K562 (cell line): Measurements from ENCODE around the gene ZCCHC8. TPM values are rescaled to one million over a fixed set of nuclear protein-coding genes. Genes with fewer than 3 reads are reported as not detected.
"Not testable (repeated sequence)": the region's sequence is repeated elsewhere in the genome, so short reads cannot be mapped to it uniquely, and the experiment has no call there.

Experiments
- ATAC-seq: fragments of 200-7000 bp; cut with Tn5 transposase; 3 replicates; pipeline ENCODE4 v1.9.1; 2020; ENCODE audit warnings: moderate library complexity
- BruUV-seq: library from RNA; stranded (reverse); fragments of 400-500 nt; replicated peaks from 2 replicates; lab custom pipeline; 2021; lab: Mats Ljungman, UMichigan
- CTCF ChIA-PET: fragments of 300-600 bp; formaldehyde crosslinking; extraction: SDS; loops from one replicate; lab custom pipeline; 2021; ENCODE audit warnings: low intra/inter-chr PET ratio; lab: Yijun Ruan, JAX
- POLR2A ChIA-PET: fragments of 300-600, 350-650 bp; sonication (Branson Sonifier 250); formaldehyde crosslinking; extraction: SDS; loops from one replicate; lab custom pipeline; 2021; ENCODE audit warnings: antibody characterized with exemption, inconsistent platforms; lab: Yijun Ruan, JAX
- DNase-seq, 4 experiments: peaks; one replicate each; pipeline versions ENCODE4 v3.0.0 to v3.0.0-alpha.2; 2011 to 2018; ENCODE audit warnings: low spot score in 3 of 4, mixed read lengths in 3 of 4; ENCODE audit errors: extremely low read depth in 1 of 4
- FAIRE-seq: peaks from 2 replicates; lab custom pipeline; 2011; peaks lifted over from hg19 to GRCh38; lab: Jason Lieb, UNC
- H2AFZ ChIP-seq: 2 replicates; pipeline ENCODE4 v1.6.0; 2011; ENCODE audit warnings: low read depth, low read length, control low read depth, inconsistent platforms
- H3K27ac ChIP-seq: fragments of 200-600 bp; 3 replicates; pipeline ENCODE4 v1.8.0; 2011; ENCODE audit warnings: low read depth, mild to moderate bottlenecking, control low read depth, inconsistent platforms, low read length, moderate library complexity, mixed read lengths; ENCODE audit errors: extremely low read depth
- H3K27me3 ChIP-seq, 2 experiments: fragments of 300-600 bp in 1 of 2; 2 replicates in 1 of 2; 3 replicates in 1 of 2; pipeline versions ENCODE4 v1.6.0 to v1.8.0; 2011; ENCODE audit warnings: inconsistent platforms in 2 of 2, low read length in 2 of 2, mild to moderate bottlenecking in 1 of 2, mixed read lengths in 1 of 2, moderate library complexity in 1 of 2; ENCODE audit not compliant: control insufficient read depth in 2 of 2, insufficient read depth in 2 of 2
- H3K36me3 ChIP-seq: fragments of 300-600 bp; 3 replicates; pipeline ENCODE4 v1.8.0; 2011; ENCODE audit warnings: mild to moderate bottlenecking, low read length, inconsistent platforms; ENCODE audit not compliant: control insufficient read depth, insufficient read depth
- H3K4me1 ChIP-seq, 2 experiments: fragments of 200-600 bp in 1 of 2; replicated peaks in 1 of 2; 2 replicates in 1 of 2; 3 replicates in 1 of 2; pipeline versions ENCODE4 v1.5.1 to v1.8.0; 2011; ENCODE audit warnings: inconsistent platforms in 2 of 2, low read length in 2 of 2, mild to moderate bottlenecking in 1 of 2, mixed read lengths in 1 of 2, moderate library complexity in 1 of 2; ENCODE audit not compliant: control insufficient read depth in 2 of 2, insufficient read depth in 2 of 2
- H3K4me2 ChIP-seq: 2 replicates; pipeline ENCODE4 v1.6.1; 2011; ENCODE audit warnings: low read length, control low read depth, inconsistent platforms, mixed read lengths; ENCODE audit not compliant: insufficient read depth
- H3K4me3 ChIP-seq: fragments of 200-600 bp; sonication (generic), shearing (Covaris generic); 2 replicates; pipeline ENCODE4 v1.5.1; 2016; ENCODE audit warnings: control low read depth, inconsistent platforms
- H3K79me2 ChIP-seq: fragments of 200-600 bp; 3 replicates; pipeline ENCODE4 v1.8.0; 2011; ENCODE audit warnings: low read length, inconsistent platforms; ENCODE audit not compliant: control insufficient read depth, insufficient read depth
- H3K9ac ChIP-seq, 2 experiments: 2 replicates each; pipeline versions ENCODE4 v1.6.0 to v1.6.1; 2011; ENCODE audit warnings: low read depth in 2 of 2, low read length in 2 of 2, control low read depth in 1 of 2, inconsistent platforms in 1 of 2, mild to moderate bottlenecking in 1 of 2, mixed read lengths in 1 of 2; ENCODE audit not compliant: insufficient read depth in 1 of 2
- H3K9me1 ChIP-seq: one replicate; pipeline ENCODE4 v1.6.0; 2011; ENCODE audit warnings: inconsistent platforms, mild to moderate bottlenecking, low read length, moderate library complexity; ENCODE audit not compliant: control insufficient read depth, insufficient read depth
- H3K9me3 ChIP-seq: replicated peaks from 2 replicates; pipeline ENCODE4 v1.5.1; 2011; ENCODE audit warnings: low read depth, low read length, inconsistent platforms; ENCODE audit not compliant: control insufficient read depth, insufficient read depth
- H4K20me1 ChIP-seq: replicated peaks from 2 replicates; pipeline ENCODE4 v1.6.1; 2011; ENCODE audit warnings: low read length, inconsistent platforms, mixed read lengths; ENCODE audit not compliant: control insufficient read depth, insufficient read depth
- FOXA3 ChIP-seq, 2 experiments: fragments of 450-650 bp in 1 of 2; sonication (generic) in 1 of 2; formaldehyde crosslinking; IDR thresholded peaks in 1 of 2; conservative IDR thresholded peaks in 1 of 2; 2 replicates each; pipeline versions ENCODE4 v1.4.0 to v1.8.0; 2020 to 2022; ENCODE audit warnings: mild to moderate bottlenecking in 2 of 2, missing genetic modification reagents in 1 of 2
- GABPB1 ChIP-seq: sonication (generic); formaldehyde crosslinking; IDR thresholded peaks from 2 replicates; pipeline ENCODE4 v1.8.0; 2022; ENCODE audit warnings: mild to moderate bottlenecking, missing genetic modification reagents
- RBFOX2 ChIP-seq: fragments of 200-400 bp; formaldehyde crosslinking; IDR thresholded peaks from 2 replicates; pipeline ENCODE4 v1.6.1; 2017; ENCODE audit warnings: low read depth, mild to moderate bottlenecking, low read length, moderate library complexity
- ZNF121 ChIP-seq: sonication (generic); formaldehyde crosslinking; conservative IDR thresholded peaks from 2 replicates; pipeline ENCODE4 v1.8.0; 2022; ENCODE audit warnings: missing genetic modification reagents
- WGBS: fragments of 100-300 bp; shearing (Covaris generic); methylation state at CpG from one replicate; pipeline ENCODE4 v1.1.6; 2016; ENCODE audit warnings: low coverage, mixed read lengths; ENCODE audit not compliant: insufficient coverage; ENCODE audit errors: missing lambda C conversion rate; 5-methylcytosine and 5-hydroxymethylcytosine counted together
- in situ Hi-C: fragments of 300-500 bp; cut with MboI; formaldehyde crosslinking; loops from 4 replicates; pipeline ENCODE4 v1.15.0; 2018; ENCODE audit warnings: inconsistent platforms, mixed read lengths
- intact Hi-C: fragments of 100-400 bp; cut with micrococcal nuclease; formaldehyde crosslinking; loops from 2 replicates; pipeline ENCODE4 v1.14.2; 2022
- polyA plus RNA-seq, 8 experiments: library from polyadenylated mRNA; depleted of rRNA in 4 of 8; stranded (reverse) in 5 of 8; unstranded in 3 of 8; fragments of >200 nt; fragmentation: Nextera tagmentation in 2 of 8; fragmentation: Illumina TruSeq in 1 of 8; extraction: Ambion mirVana in 2 of 8; extraction: Trizol in 1 of 8; gene quantifications; 2 replicates each; pipeline versions ENCODE4 v1.2.1 to v1.2.3, GENCODE V29; 2011 to 2014; ENCODE audit warnings: inconsistent platforms in 1 of 8, missing spikeins in 1 of 8
- total RNA-seq, 7 experiments: library from RNA; depleted of rRNA in 6 of 7; stranded (reverse); fragments of >200 nt in 6 of 7; fragmentation: Illumina TruSeq in 2 of 7; extraction: Trizol in 2 of 7; gene quantifications; 2 replicates each; pipeline versions ENCODE4 v1.2.1 to v1.2.3, GENCODE V29; 2011 to 2021; ENCODE audit warnings: low replicate concordance in 1 of 7

Gene ZCCHC8
- total and polyA plus RNA-seq, 9 of the 15 experiments (the other 6 are each of a cell fraction or from before 2014, with no cell fraction given): 14.8 to 50.9 (median 34.1) TPM

DNA sequence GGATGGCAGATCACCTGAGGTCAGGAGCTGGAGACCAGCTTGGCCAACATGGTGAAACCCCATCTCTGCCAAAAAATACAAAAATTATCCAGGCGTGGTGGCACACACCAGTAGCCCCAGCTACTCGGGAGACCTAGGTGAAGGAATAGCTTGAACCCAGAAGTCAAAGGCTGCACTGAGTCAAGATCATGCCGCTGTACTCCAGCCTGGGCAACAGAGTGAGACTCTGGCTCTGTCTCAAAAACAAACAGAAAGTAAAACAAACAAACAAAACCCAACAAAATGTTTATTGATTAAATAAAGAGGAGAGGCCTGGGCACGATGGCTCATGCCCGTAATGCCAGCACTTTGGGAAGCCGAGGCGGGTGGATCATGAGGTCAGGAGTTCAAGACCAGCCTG lies 5.5 kb downstream of the ZCCHC8 start:
- no TSS peak for BruUV-seq
- intact Hi-C loops: no loop called here
- Histone ChIP-seq H3K4me1 (peaks cover 0 to 7% of the 10 kb centered on the region in 2 experiments; a peak in 3 of 5 replicates), H2AFZ (no peak overlapping the region), H3K27me3 (no peaks in the 10 kb centered on the region), H3K27ac (no peak overlapping the region), H3K9me1 (no peaks in the 10 kb centered on the region), H3K4me3 (no peak overlapping the region), H4K20me1 (no peaks in the 10 kb centered on the region), H3K36me3 (peaks cover 51% of the 10 kb centered on the region), H3K79me2 (peaks cover 77% of the 10 kb centered on the region), H3K9ac (no peak overlapping the region), H3K9me3 (no peaks in the 10 kb centered on the region), H3K4me2 (no peak overlapping the region)
- ATAC-seq (no peak), DNase-seq (no peak), FAIRE-seq (no peak)
- TF ChIP-seq ZNF121 (CRISPR knock-in tag) (0 out of 2 replicates have a peak, but pooled peaks have one; percentile 24), GABPB1 (CRISPR knock-in tag) (no peak)
- CTCF ChIA-PET: no interaction called here
- in situ Hi-C loops: no loop called here
- WGBS: 93% methylated on average over 7 of the region's 7 CpGs
- POLR2A ChIA-PET: interaction anchor here (0.6 to 9.6 kb wide), 6 partner anchors 11 to 79 kb away, joined by 3 to 125 read pairs (median 4); no protein-coding TSS in a partner anchor

- CTCF ChIA-PET, intact Hi-C loops, ATAC-seq, DNase-seq, H3K9ac ChIP-seq, H3K9me3 ChIP-seq, H3K27ac ChIP-seq, H3K27me3 ChIP-seq, H3K4me3 ChIP-seq, H3K9me1 ChIP-seq, FAIRE-seq, H3K4me2 ChIP-seq, H4K20me1 ChIP-seq, in situ Hi-C loops, H2AFZ ChIP-seq, BruUV-seq, H3K4me1 ChIP-seq: not testable (repeated sequence)
- 78% methylated on average over 6 of the region's 6 CpGs for WGBS
- POLR2A ChIA-PET: interaction anchor here (0.6 to 9.6 kb wide), 5 partner anchors 9 to 126 kb away, joined by 3 to 125 read pairs (median 4); no protein-coding TSS in a partner anchor
- Histone ChIP-seq H3K36me3 (peaks cover 64% of the 10 kb centered on the region), H3K79me2 (peaks cover 57% of the 10 kb centered on the region)
- 0 out of 2 replicates have a peak, but pooled peaks have one; percentile 13 for TF ChIP-seq RBFOX2
- peak; percentile 56 to 69; a peak in 3 of 4 replicates for TF ChIP-seq FOXA3 (CRISPR knock-in tag; conservative IDR thresholded peaks at IDR 0.05 in 1 of 2, IDR thresholded peaks at IDR 0.05 in 1 of 2)
- TF ChIP-seq ZNF121 (CRISPR knock-in tag): peak; percentile 81
Observed at GRCh38 chr12:122493222-122493621, 7.5 kb downstream of the ZCCHC8 start.
